Osteocyte (in vitro differentiated cells): ENCODE results near the gene MAP2K2. TPM values are rescaled to one million over a fixed set of nuclear protein-coding genes. Genes with fewer than 3 reads are reported as not detected.

ENCODE experiments used
- DNase-seq: peaks from one replicate; pipeline ENCODE4 v3.0.0; 2021; ENCODE audit warnings: mixed read lengths; ENCODE audit not compliant: unreplicated experiment; ENCODE audit errors: extremely low spot score
- H3K27ac Mint-ChIP-seq: one replicate; pipeline ENCODE4 v1.8.0; 2021; ENCODE audit warnings: mild to moderate bottlenecking, mixed read lengths; ENCODE audit not compliant: unreplicated experiment
- H3K27me3 Mint-ChIP-seq: one replicate; pipeline ENCODE4 v1.8.0; 2021; ENCODE audit warnings: mixed read lengths; ENCODE audit not compliant: unreplicated experiment
- H3K36me3 Mint-ChIP-seq: one replicate; pipeline ENCODE4 v1.8.0; 2021; ENCODE audit warnings: mixed read lengths; ENCODE audit not compliant: unreplicated experiment
- H3K4me1 Mint-ChIP-seq: one replicate; pipeline ENCODE4 v1.8.0; 2021; ENCODE audit warnings: mixed read lengths; ENCODE audit not compliant: unreplicated experiment
- H3K4me3 Mint-ChIP-seq: one replicate; pipeline ENCODE4 v1.8.0; 2021; ENCODE audit warnings: mild to moderate bottlenecking, moderate library complexity, mixed read lengths; ENCODE audit not compliant: unreplicated experiment
- H3K9me3 Mint-ChIP-seq: one replicate; pipeline ENCODE4 v1.8.0; 2021; ENCODE audit warnings: mixed read lengths; ENCODE audit not compliant: unreplicated experiment
- long read RNA-seq: library from polyadenylated mRNA; unstranded; transcript quantifications from one replicate; pipeline ENCODE4 v2.0.0, GENCODE V29; 2021
- total RNA-seq: library from RNA; stranded (reverse); gene quantifications from 2 replicates; pipeline ENCODE4 v1.2.1, GENCODE V29; 2021
- TF ChIP-seq, protein P1 (sequence below): fragments of 200-600 bp; sonication (generic); IDR thresholded peaks from 2 replicates; pipeline ENCODE4 v1.5.0; 2021; ENCODE audit warnings: antibody characterized with exemption, mild to moderate bottlenecking, moderate library complexity

MAP2K2 gene
- 174 and 182 TPM in 2 replicates for total RNA-seq
- long read RNA-seq, partial matches to known transcripts, result 2 of 5 reads
- long read RNA-seq, other reads (novel, unspliced or antisense), result 0 of 5 reads

DNA sequence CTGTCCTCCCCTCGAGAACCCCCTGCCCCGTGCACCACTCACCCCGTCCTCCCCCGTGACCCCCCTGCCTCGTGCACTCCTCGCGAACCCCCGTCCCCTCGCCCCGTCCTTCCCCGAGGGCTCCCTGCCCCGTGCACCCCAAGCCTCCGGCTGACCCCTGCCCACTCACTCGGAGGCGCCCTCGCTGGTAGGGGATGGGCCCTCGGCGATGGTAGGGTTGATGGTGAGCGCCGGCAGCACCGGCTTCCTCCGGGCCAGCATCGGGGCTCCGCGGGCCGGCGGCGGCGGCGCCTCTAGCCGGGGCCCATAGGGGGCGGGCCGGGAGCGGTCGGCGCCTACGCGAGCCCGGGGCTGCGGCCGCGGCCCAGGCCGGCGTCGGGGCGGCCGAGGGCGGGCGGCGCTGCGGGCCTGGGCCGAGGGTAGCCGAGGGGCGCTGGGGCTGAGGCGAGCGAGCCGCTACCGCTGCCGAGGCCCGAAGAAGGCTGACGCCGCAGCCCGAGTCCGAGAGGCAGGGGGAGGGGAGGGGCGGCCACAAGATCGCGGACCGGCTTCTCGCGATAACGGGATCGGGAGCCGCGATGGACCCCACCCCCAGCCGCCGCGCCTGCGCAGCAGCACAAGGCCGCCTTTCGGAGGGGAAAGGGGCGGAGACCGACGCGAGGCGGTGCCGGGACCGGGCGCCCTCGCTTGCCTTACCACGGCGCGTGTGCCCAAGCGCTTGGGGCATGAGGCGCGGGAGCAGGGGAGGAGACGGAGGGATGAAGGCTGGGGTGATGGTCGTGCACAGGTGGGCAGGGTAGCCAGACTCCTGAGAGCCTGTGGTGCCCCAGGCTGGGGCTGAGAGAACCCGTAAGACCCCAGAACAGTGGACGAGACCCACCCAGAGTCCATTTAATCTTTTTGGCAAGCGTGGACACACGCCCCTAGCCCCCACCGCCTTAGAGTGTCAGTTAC is at the start of gene MAP2K2:
MAP2K2 (minus strand) TSS at position 508 of the 954 bp plus-strand sequence; CDS start at position 261, 247 bp downstream.
- DNase-seq, result peak; percentile 99
- H3K27me3 Mint-ChIP-seq, result no peaks in the 10 kb centered on the region
- H3K36me3 Mint-ChIP-seq, result peaks cover 4% of the 10 kb centered on the region
- H3K4me1 Mint-ChIP-seq, result peaks cover 24% of the 10 kb centered on the region
- H3K27ac Mint-ChIP-seq, result peak within 1 kb of the TSS; percentile 90
- H3K4me3 Mint-ChIP-seq, result peak within 1 kb of the TSS; percentile 96
- TF ChIP-seq, protein P1, sequence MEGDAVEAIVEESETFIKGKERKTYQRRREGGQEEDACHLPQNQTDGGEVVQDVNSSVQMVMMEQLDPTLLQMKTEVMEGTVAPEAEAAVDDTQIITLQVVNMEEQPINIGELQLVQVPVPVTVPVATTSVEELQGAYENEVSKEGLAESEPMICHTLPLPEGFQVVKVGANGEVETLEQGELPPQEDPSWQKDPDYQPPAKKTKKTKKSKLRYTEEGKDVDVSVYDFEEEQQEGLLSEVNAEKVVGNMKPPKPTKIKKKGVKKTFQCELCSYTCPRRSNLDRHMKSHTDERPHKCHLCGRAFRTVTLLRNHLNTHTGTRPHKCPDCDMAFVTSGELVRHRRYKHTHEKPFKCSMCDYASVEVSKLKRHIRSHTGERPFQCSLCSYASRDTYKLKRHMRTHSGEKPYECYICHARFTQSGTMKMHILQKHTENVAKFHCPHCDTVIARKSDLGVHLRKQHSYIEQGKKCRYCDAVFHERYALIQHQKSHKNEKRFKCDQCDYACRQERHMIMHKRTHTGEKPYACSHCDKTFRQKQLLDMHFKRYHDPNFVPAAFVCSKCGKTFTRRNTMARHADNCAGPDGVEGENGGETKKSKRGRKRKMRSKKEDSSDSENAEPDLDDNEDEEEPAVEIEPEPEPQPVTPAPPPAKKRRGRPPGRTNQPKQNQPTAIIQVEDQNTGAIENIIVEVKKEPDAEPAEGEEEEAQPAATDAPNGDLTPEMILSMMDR, result no peak
- H3K9me3 Mint-ChIP-seq, result no peaks in the 10 kb centered on the region

DNA sequence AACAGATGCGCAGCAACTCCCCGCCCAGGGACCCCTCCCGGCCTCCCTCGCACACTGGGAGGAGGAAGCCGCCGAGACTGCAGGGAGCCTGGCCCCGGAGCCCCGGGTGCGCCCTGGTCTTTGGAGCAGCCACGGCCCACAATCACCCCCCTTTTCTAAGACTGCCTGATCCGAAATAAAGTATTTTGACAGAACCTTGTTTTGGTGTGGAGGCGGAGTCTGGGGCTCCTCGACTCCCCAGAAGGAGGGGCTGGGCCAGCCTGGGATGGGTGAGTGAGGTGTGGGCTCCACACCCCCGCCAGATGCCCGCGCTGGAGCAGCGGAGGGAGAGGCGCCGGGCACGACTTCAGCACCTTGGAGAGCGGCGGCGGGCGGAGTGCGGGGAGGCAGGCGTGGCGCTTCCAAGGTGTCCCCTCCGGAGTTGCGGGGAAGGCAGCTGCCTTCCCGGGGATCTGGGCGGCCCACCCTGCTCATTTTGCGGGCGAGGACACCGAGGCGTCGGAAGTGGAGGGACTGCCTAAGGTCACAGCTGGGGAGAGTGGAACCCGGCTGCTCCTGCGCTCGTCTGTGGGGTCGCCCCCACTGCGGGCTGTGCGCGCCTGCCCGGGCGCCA is 49.0 kb upstream of the MAP2K2 start:
- no peaks in the 10 kb centered on the region for H3K9me3 Mint-ChIP-seq
- no peaks in the 10 kb centered on the region for H3K36me3 Mint-ChIP-seq
- TF ChIP-seq, protein P1, result no peak

DNA sequence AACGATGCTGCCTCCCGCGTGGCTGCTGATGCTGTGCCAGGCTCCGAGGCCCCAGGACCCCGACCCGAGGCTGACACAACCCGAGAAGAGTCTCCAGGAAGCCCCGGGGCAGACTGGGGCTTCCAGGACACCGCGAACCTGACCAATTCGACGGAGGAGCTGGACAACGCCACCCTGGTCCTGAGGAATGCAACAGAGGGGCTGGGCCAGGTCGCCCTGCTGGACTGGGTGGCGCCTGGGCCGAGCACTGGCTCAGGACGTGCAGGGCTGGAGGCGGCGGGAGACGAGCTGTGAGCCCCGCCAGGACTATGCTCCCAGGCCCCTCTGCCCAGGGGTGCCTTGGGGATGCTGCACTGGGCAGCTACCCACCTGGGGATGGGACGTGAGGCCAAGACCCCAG is 47.8 kb upstream of the MAP2K2 start:
- TF ChIP-seq, protein P1, result no peak
- peaks cover 4% of the 10 kb centered on the region for H3K4me1 Mint-ChIP-seq
- H3K27me3 Mint-ChIP-seq, result peaks cover 12% of the 10 kb centered on the region
- no peak overlapping the region for H3K27ac Mint-ChIP-seq
- H3K9me3 Mint-ChIP-seq, result no peaks in the 10 kb centered on the region
- H3K36me3 Mint-ChIP-seq, result no peaks in the 10 kb centered on the region
- DNase-seq, result no peak
- no peak overlapping the region for H3K4me3 Mint-ChIP-seq

More for the DNA sequence above, 49.0 kb upstream of the MAP2K2 start:
- Mint-ChIP-seq H3K4me3 (no peak overlapping the region), H3K27me3 (peaks cover 9% of the 10 kb centered on the region), H3K4me1 (peaks cover 4% of the 10 kb centered on the region), H3K27ac (no peak overlapping the region)
- DNase-seq, result peak; percentile 93

DNA sequence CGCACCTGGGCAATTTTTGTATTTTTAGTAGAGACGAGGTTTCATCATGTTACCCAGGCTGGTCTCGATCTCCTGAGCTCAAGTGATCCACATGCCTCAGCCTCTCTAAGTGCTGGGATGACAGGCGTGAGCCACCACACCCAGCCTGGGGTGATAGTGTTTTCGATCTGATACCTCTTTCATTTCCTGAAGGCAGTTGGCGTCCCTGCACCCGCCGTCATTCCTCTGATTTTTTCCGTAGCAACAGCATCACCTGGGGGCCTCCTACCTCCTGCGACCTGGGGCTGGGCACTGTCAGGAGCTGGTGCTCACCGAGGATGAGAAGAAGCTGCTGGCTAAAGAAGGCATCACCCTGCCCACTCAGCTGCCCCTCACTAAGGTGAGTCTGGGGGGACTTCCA is 40.3 kb upstream of the MAP2K2 start:
- TF ChIP-seq, protein P1, result no peak
- H3K4me3 Mint-ChIP-seq, result no peak overlapping the region
- no peaks in the 10 kb centered on the region for H3K36me3 Mint-ChIP-seq
- H3K4me1 Mint-ChIP-seq, result no peaks in the 10 kb centered on the region
- H3K9me3 Mint-ChIP-seq, result no peaks in the 10 kb centered on the region
- peaks cover 18% of the 10 kb centered on the region for H3K27me3 Mint-ChIP-seq
- DNase-seq, result no peak
- no peak overlapping the region for H3K27ac Mint-ChIP-seq
